ENCODE results near the gene GSTK1.

GRCh38 chr7:143234533-143234875 lies 28.7 kb upstream of the GSTK1 start:
- TF ChIP-seq IRF3 (IDR thresholded peaks at IDR 0.05; ENCODE audit: low read depth, low read length) (no peak), POLR2AphosphoS5 (IDR thresholded peaks at IDR 0.05; ENCODE audit: low read depth, low read length) (no peak), CTCF (IDR thresholded peaks at IDR 0.05) (no peak), RAD21 (IDR thresholded peaks at IDR 0.05; ENCODE audit: low read length) (no peak), SMC3 (IDR thresholded peaks at IDR 0.05; ENCODE audit: low read depth, low read length) (no peak), USF2 (IDR thresholded peaks at IDR 0.05; ENCODE audit: borderline replicate concordance, low read depth, low read length) (no peak), TAF1 (IDR thresholded peaks at IDR 0.05; ENCODE audit: borderline replicate concordance, low read depth, low read length) (no peak), MAX (IDR thresholded peaks at IDR 0.05; ENCODE audit: low read depth) (no peak), NFIC (IDR thresholded peaks at IDR 0.05; ENCODE audit: borderline replicate concordance) (no peak), YY1 (IDR thresholded peaks at IDR 0.05; ENCODE audit: low read depth) (no peak), TCF12 (IDR thresholded peaks at IDR 0.05) (no peak), GATA2 (CRISPR knock-in tag; IDR thresholded peaks at IDR 0.05) (no peak), TEAD4 (IDR thresholded peaks at IDR 0.05; ENCODE audit: borderline replicate concordance, insufficient read depth) (no peak), EZH2phosphoT487 (IDR thresholded peaks at IDR 0.05; ENCODE audit: borderline replicate concordance, low read depth) (no peak)
